Activated effector memory CD4-positive, alpha-beta T cell treated with anti-CD3 and anti-CD28 coated beads, Interleukin-2, amount 50 U/mL, for 16 hours (primary cell): ENCODE results near the gene HAUS7.

Experiments used
- DNase-seq: peaks from one replicate; pipeline ENCODE4 v3.0.0-alpha.2; 2020

HAUS7 gene

DNA sequence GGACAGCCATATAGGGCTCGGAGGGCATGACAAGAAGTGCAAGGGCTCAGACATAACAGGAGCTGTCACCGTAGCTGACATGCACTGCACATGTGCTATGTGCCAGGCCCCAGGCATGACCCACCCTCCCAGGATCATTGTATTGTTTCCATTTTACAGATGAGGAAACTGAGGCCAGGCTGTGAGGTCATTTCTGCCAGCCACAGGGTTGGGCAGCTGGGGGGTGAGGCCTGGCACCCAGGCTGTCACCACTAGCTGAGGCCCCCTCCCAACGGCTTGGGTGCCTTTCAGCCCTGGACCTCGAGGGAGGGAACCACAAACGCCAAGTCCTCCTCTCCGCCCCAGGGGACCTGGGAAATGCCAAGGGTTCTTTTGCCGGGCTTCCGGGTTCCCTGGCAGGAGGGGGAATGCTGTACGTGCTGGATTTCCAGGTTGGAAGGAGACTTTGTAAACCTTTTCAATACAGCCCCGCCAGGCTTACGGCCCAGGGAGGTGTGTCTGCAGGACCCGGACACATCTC lies 37.2 kb downstream of the HAUS7 start:
- DNase-seq = no peak

DNA sequence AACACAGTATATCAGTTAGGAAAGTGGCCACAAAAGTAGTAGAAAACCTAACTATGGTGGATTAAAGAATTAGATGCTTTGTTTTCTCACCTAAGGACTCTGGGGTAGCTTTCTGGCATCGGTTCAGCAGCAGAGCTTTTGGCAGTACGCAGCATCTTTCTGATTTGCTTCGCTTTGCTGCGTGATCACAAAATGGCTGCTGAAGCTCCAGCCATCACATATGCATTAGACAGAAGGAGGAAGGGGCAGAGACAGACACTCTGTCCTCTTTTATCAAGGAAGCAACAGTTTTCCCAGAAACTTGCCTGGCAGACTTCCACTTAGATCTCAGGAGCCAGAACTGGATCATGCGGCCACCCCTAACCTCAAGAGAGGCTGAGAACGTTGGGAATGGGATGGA lies 39.6 kb downstream of the HAUS7 start:
- no peak for DNase-seq

DNA sequence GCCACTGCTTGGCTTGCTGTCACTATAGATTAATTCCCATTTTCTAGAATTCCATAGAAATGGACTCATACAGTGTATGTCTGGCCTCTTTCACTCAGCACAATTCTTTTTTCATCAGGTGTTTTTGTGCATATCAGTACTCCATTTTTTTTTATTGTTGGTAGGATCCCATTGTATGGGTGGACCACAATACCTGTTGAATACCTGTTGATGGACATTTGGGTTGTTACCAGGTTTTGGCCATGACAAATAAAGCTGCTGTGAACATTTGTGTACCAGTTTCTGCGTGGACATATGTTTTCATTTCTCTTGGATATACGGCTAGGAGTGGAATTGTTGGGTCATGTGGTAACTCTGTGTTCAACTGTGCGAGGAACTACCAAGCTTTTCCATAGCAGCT lies 44.2 kb downstream of the HAUS7 start:
- DNase-seq = no peak

DNA sequence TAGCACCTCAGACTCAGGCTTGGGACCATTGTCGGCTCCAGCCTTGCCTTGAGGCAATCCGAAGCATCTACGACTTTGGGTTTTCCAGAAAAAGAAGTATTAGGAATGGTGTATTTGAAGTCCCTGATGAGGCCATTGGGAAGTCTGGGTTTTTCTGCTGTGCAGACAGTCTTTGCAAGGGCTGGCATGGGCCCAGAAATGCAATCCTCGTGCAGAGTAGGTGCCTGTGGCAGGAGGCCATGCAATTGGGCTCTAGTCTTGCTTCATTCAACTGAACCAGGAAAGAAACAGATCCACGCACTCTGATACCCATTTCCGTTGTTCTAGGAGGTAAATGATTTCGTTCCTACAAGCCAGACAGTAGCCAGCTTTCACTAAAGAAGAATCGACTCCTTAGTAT lies 46.7 kb downstream of the HAUS7 start:
- no peak for DNase-seq

DNA sequence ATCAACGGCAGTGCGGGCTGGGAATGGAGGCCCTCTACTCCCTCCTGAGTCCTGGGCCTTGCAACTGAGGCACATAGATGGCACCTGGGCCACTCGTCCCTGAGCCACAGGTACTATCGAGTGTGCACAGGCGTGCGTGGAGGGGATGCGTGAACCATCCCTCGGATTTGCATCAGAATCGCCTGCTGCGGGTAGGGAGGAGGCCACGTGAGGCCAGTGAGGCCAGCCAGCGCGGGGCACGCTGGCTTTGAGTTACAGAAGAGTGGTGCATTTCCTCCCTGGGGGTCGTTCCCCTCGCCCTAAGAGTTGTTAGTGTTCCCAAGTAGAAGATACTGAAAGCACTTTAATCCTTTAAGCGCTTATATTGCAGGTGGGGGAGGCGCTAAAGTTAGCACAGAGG lies 48.5 kb downstream of the HAUS7 start:
- DNase-seq = no peak

DNA sequence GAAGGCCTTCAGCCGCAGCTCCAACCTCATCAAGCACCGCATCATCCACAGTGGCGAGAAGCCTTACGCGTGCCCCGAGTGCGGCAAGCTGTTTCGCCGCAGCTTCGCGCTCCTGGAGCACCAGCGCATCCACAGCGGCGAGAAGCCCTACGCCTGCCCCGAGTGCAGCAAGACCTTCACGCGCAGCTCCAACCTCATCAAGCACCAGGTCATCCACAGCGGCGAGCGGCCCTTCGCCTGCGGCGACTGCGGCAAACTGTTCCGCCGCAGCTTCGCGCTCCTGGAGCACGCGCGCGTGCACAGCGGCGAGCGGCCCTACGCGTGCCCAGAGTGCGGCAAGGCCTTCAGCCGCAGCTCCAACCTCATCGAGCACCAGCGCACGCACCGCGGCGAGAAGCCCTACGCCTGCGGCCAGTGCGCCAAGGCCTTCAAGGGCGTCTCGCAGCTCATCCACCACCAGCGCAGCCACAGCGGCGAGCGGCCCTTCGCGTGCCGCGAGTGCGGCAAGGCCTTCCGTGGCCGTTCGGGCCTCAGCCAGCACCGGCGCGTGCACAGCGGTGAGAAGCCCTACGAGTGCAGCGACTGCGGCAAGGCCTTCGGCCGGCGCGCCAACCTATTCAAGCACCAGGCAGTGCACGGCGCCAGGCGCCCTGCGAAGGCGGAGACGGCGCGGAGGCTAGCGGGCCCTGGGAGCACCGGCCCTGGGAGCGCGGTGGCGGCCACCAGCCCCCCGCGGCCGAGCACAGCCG lies 49.4 kb downstream of the HAUS7 start:
- no peak for DNase-seq

DNA sequence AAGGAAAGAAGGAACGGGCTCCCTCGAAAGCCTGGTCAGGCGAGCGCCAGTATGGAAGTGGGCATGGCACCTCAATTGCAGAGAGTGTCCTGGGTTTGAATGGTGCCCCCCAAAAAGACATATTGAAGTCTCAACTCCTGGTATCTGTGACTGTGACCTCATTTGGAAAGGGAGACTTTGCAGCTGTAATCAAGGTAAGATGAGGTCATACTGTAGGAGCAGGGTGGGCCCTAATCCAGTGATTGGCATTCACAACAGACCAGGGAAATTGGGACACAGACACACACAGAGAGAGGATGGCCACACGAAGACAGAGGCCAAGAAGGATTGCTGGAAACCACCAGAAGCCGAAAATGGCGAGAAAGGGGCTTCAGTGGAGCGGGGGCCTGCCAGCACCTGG lies 52.7 kb downstream of the HAUS7 start:
- DNase-seq = no peak

DNA sequence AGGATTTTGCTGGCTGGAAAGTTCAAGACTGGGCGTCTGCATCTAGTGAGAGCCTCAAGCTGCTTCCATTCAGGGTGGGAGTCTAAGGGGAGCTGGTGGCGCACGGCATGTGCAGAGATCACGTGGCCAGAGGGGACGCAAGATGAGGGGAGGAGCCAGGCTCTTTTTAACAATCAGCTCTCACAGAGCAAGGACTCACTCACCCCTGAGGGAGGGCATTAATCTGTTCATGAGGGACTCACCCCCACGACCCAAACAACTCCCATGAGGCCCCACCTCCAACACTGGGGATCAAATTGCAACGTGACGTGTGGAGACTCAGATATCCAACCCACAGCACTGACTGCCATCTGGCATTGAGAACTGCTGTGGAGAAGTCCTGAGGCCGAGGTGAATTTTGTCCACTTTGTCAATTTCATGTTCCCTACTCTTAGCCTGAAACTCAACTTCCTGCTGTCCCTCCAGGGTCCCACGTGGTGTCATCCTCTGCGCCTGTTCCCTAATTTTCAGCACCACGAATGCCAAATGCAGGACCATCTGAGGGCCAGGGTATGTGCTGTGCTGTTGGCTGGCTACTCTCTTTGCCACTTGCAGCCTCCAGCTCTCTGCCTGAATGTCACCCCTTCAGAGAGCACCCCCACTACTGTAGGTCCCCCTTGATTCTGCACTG lies 53.5 kb downstream of the HAUS7 start:
- DNase-seq = no peak

DNA sequence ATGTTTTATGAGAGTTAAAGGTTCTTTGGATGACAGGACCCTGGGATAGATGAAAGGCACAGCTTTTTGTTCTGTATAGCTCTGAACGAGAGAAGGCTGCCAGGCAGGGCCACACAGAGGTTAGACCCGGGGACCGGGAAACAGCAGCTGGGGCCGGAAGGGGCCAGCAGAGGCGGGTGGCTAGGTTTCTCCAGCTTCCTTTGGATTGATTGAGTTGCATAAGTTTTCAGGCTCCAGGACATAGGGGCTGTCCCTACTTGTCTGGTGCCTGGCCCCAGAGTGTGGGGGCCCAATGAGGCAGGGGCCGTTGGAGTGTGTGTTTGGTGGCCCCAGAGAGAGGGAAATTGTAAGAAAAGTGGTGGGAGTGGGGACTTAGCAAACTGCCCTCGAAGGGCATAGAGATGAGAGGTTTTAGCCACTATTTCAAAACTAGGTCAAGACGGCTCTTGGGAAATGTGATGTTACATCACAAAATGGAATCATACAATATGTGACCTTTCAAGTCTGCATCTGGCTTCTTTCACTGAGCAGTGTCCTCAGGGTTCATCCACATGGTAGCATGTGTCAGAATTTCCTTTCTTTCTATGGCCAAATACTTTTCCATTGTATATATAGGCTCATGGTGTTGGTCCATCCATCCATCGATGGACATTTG lies 55.4 kb downstream of the HAUS7 start:
- no peak for DNase-seq

DNA sequence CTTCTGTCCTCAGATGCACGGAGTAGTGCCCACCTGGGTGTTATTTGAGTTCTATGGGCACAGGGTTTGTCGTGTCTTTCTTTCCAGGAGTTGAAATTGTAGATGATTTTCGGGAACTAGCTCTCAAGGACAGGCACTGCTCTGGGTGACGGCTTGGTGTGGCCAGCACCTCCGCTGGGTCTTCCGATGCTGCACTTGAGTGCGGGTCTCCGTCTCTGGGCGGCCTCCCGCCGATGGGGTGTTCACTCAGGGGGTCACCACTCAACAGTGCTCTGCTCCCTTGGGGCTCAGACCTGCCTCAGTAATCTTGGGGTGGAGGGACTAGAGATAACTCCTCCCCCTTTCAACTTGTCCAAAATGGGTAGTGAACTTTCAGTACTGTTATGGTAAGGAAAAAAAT lies 56.6 kb downstream of the HAUS7 start:
- no peak for DNase-seq

DNA sequence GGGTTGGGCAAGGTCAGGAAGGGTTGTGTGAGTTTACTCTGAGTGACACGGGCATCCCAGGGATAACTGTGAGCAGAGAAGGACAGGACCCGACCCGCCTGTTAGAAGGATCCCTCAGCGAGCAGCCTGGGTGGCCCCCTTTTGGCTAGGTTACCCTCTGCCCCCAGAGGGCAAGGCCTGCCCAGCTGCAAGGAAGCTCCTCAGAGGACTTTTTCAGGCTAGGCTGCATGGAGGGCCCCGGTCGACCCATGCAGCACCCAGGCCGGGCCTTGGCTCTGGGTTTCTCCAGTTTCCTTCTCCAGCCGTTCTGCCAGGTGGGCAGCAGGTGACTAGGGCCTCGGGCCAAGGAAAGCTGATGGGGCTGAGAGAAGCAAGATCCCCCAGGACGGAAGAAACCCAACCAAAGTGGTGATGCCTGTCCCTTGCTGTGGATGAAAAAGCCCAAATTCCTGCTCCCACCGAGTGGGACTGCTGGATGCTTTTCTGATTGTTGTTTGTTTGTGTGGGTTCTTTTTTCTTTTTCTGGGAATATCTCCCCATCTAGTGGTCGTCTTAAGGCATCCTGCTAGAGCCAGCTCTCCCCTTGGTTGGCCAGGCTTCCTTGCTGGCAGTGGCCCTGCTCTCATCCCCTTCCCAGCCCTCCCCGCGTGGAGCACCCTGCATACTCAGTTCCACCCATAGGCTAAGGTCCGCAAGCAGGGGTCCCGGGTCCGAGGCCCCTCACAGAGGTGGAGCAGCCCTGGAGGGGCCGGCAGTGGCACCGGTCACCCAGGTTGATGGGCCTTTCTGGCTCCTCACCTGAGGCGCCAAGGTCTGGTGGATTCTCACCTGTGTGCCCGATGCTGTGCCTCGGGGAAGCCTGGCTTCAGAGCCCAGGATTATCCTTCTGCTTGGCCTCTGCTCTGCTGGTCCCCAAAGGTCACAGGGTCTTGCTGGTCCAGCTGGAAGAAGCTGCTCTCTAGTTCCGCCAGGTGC lies 57.3 kb downstream of the HAUS7 start:
- DNase-seq = no peak

DNA sequence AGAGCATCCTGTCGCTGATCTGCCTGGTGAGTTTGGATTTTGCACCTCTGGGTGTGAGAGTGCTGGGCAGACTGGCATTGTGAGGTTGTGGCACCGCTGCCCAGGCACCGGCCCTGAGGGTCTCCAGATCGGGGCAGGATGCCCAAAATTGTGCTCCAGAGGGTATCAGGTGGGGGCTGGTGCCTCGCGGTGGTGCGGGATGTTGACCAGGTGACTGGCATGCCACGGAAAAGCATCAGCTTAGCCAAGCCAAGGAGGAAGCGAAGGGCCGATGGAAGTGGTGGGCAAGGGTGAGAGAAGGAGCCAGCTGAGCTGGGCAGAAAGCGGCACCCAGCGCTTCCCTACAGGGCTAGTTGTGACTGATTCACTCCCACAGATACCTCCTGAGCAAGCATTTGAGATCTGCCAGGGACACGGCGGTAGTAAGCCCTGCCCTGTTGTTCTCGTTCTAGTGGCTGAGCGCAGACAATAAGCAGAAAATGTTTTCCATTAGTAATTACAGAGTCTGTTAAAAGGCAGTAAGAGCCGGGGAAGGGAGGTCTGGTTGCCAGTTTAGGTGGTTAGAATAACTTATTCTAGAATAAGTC lies 58.3 kb downstream of the HAUS7 start:
- DNase-seq = no peak

DNA sequence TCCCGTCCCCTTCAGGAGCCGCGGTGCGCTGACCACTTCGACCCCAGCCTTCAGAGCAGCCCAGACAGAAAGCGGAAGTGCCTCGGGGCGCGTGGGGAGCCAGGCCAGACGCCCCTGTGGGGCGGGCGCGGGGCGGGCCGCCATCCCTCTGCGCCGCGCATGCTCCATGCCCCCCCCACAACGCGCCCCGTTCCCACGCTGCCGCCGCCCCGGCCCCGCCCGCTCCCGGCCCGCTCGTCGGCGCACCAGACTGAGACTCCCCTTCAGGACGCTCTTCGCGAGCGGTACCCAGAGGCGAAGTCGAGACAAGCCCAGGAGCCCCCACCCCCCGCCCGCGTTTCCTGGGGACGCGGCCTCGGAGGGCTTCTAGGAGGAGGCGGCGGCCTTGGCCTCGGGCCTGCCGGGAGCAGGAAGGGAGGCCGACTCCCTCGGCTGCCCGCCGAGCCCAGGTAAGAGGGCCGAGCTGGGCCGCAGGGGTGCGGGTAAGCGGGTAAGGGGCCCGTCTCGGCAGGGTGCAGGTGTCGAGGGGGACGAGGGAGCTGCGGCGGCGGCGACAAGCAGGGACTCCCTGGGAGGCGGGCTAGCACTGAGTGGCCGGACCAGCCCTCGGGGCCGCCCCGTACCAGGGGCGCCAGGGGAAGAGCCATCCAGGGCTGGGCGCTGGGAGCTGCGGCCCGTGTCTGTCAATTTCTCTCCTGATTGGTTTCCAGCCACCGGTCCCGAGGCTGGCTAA lies 59.0 kb downstream of the HAUS7 start, which contains the start of gene ZFP92:
Gene ZFP92, plus strand, starts transcription at position 218 of the 733 bp plus-strand sequence. CDS start 6,851 bp downstream, outside the sequence.
- DNase-seq = peak; percentile 70

DNA sequence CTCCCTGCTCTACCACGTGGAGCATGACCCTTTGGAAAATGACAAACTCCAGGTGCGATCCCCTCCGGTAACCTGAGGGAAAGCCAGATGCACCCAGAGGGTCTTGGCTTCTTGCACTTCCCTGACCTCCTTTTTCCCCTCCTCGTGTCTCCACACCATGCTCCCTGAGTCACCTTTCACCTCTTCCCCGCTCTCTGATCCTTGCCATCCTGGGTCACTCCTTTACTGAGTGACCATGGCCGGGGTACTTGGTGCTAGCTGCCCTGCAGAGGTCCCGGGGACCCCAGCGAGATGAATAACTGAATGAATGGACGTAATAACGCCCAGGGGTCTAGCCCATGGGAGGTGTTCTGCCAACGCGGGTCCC lies 59.5 kb downstream of the HAUS7 start:
- DNase-seq = no peak

DNA sequence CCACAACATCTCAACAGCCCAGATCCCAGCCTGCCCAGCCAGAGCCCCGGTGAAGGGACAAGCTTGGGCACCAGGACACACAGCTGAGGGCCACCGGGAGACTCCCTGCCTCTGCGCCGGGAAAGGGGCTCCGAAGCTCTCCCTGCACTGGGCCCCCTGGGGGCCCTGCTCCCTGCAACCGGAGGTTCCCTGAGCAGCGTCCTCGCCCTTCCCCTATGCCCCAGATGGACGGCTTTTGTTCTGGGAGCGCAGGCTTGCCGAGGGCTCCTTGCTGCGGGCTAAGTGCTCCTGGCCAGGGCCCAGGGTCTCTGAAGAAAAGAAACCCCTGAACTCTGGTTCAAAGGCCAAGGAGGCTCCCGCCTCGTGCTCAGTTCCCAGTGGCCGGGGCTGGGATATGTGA lies 60.0 kb downstream of the HAUS7 start:
- DNase-seq = no peak

DNA sequence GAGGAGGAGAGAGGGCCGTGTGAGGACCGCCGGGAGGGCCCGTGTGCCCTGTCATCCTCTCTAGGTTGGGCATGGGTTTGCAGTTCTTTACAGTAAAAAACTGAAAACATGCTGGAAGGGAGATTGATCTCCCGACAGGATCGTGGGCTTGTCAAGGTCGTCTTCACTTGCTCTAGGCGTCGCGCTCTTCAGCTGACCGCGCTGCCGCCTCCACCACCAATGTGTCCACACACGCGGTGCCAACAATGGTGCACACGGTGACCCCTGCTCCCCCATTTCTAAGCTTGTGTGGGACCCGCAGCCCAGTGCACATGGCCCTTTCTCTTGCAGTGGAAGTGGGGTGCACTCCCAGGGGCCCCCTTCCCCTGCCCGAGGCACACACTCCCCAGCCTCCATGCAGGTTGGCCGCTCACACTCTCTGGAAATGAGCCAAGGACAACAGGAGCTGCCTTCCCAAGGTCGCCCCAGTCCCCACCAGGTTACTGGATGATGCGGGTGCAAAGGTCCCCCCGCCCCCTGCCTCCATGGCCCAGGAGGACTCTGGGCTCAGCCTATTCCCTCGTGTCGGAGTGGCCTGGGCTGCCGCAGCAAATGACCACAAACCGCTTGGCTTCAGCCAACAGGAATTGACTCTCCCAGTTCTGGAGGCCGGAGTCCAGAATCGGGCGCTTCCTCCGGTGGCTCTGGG lies 60.8 kb downstream of the HAUS7 start:
- no peak for DNase-seq

DNA sequence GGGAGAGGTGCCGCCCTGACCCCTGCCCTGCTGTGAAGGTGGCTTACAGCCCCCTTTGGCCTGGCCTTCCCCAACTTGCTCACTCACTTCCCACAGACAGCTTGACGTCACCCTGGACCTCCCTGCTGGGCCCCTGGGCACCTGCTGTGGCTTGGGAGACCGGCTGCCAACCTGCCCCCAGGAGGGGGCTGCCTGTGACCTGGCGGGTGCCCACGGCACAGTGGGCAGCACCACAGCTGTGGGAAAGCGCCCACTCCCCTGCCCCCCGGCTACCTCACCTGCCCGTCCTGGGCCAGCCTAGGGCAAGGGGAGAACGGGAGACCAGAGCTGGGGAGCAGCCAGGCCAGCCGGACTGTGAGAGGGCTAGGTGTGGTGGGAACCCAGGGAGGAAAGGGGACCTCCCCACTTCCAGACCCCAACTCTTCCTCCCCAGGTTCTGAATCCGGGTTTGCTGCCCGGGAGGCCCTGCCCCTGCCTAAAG lies 61.5 kb downstream of the HAUS7 start:
- no peak for DNase-seq

DNA sequence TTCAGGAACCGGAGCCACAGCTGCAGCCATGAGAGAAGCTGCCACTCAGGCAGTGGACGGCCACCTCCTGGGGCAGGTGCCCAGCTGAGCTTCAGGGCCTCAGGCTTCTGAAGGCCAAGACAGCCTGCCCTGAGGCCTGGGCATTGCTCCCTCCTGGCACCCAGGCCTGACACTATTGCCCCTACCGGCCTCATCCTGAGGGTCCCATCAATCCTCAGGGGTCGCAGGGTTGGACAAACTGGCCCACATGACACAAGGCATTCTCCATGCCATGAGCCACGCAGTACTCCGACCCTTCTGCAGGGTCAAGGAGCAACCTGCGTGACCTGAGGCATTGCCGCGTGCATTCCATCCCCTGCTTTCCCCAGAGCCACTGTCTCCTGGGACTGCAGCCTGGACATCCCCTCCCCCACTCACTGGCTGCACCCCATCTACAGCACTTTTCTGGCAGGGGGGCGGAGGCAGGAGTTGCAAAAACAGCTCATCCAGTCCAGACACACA lies 62.1 kb downstream of the HAUS7 start:
- no peak for DNase-seq

DNA sequence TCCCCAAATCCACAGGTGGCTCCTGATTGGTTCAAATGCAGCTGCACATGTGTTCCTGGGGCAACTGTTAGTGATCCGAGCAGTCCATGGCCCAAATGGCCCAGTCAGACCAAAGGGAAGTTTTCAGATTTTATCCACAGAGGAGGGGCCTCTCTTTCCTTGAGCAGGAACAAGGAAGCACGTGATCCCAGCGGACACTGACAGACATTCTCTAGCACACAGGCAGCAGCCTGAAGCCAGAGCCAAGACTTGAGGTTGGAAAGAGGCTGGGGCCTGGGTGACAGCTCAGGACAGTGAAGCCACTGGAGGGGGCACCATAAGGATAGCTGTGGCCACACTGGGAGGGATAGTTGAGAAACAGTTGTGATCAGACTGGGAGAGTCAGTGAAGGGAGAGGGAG lies 62.6 kb downstream of the HAUS7 start:
- DNase-seq = no peak

DNA sequence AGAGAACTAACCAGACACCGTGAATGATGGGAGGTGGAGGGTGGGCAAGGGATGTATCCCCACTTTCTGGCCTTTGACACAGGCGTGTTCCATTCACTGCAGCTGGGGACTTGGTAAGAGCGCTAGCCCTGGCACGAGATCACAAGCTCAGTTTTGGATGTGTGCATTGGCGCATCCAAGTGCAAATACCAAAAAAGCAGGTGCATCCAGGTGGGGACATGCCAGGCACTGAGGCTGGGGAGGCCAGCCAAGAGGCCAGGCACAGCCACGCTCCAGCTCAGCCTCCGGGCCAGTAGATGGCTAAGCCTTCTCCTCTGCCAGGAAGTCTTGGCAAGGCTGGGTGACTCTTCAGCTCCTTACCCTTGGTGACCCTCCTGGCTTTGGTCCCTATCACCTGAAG lies 63.5 kb downstream of the HAUS7 start:
- DNase-seq = no peak

DNA sequence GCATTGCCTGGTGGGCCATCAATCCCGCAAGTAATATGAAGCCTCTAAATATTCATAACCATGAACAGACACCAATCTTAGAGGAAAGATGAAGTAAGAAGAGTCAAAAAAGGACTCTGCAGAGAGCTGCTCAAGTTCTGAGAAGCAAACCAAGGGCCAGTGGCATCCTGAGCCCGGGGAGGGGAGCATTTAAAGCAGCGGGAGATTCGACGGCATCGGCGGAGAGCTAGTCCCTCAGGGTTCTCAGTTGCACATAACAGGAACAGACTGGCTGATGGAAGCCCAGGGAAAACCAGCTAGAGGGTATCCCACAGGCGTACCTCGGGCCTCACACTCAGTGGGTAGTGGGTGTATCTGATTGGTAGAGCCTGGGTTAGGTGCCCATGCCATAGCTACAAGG lies 64.4 kb downstream of the HAUS7 start:
- DNase-seq = no peak
